H1 (cell line): ENCODE data around the gene LAMB3. TPM values are rescaled to one million over a fixed set of nuclear protein-coding genes. Genes with fewer than 3 reads are reported as not detected.

Experiments used
- BACH1 ChIP-seq: IDR thresholded peaks from 2 replicates; pipeline ENCODE4 v1.6.1; 2012; ENCODE audit warnings: low read length, improper control_type of control experiment
- POU5F1 ChIP-seq: IDR thresholded peaks from 2 replicates; pipeline ENCODE4 v1.6.1; 2011; ENCODE audit warnings: low read depth, mild to moderate bottlenecking, low read length, moderate library complexity
- SIX5 ChIP-seq: IDR thresholded peaks from 2 replicates; pipeline ENCODE4 v1.6.1; 2011; ENCODE audit warnings: mild to moderate bottlenecking, low read depth, low read length
- SRF ChIP-seq: IDR thresholded peaks from 2 replicates; pipeline ENCODE4 v1.6.1; 2011; ENCODE audit warnings: mild to moderate bottlenecking, low read depth, low read length, moderate library complexity
- polyA plus RNA-seq, 7 experiments: library from polyadenylated mRNA; depleted of rRNA in 3 of 7; stranded (reverse) in 5 of 7; unstranded in 2 of 7; fragments of >200 nt in 5 of 7; fragments of 200-250 nt in 2 of 7; gene quantifications; 1 replicate in 5 of 7; 2 replicates in 1 of 7; 4 replicates in 1 of 7; pipeline versions ENCODE4 v1.2.1 to v1.2.3, GENCODE V29; 2011 to 2013; ENCODE audit warnings: missing spikeins in 2 of 7, mixed read lengths in 2 of 7
- total RNA-seq: library from RNA; stranded (reverse); fragmentation: NEBNext Ultra II Directional; extraction: Animal tissue kit (Norgen Biotek cat#: 25700); gene quantifications from 2 replicates; pipeline ENCODE4 v1.2.1, GENCODE V29; 2021

The LAMB3 gene
- total and polyA plus RNA-seq, 2 of the 8 experiments (the other 6 are each of a cell fraction or from before 2014, with no cell fraction given) = 0.45 to 0.50 TPM

DNA sequence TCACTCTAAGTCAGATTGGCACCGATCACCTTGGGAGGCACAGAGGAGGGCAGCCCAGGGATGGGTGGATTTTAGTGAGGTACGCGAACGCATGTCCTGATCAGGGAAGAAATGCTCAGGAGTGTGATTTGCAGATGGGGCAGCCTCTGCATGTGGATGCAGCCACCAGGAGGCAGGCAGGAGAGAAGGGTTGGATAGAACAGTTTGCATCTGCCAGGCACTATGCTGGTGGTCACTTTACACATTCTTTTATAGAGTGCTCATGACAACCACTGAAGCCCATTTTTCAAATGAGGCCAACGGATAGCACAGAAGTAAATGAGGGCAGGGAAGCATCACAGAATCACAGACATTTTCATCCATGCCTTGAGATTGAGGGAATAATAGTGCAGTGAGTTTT, 5.7 kb downstream of the LAMB3 start (continued):
- TF ChIP-seq BACH1 = no peak
- TF ChIP-seq SRF = no peak
- no peak for TF ChIP-seq POU5F1
- TF ChIP-seq SIX5 = no peak
